Neutrophil (primary cell): ENCODE data around the gene VAMP5.
A peak's percentile ranks its signal among the peaks of the same experiment; 100 is the strongest.

Experiments
- H3K27ac ChIP-seq: fragments of 200-600 bp; sonication (generic); 2 replicates; pipeline ENCODE4 v1.5.1; 2016; ENCODE audit warnings: mild to moderate bottlenecking, moderate library complexity
- H3K27me3 ChIP-seq: fragments of 200-600 bp; sonication (generic); 2 replicates; pipeline ENCODE4 v1.6.0; 2016; ENCODE audit warnings: mild to moderate bottlenecking
- H3K36me3 ChIP-seq: fragments of 200-600 bp; sonication (generic); 2 replicates; pipeline ENCODE4 v1.5.1; 2017
- H3K4me1 ChIP-seq, 2 experiments: fragments of 200-600 bp in 1 of 2; sonication (generic) in 1 of 2; 1 replicate in 1 of 2; 2 replicates in 1 of 2; pipeline versions ENCODE4 v1.5.1 to v1.6.1; 2013 to 2016; ENCODE audit warnings: low read depth in 1 of 2, low read length in 1 of 2, mild to moderate bottlenecking in 1 of 2, moderate library complexity in 1 of 2; ENCODE audit not compliant: control insufficient read depth in 1 of 2, insufficient read depth in 1 of 2
- H3K4me3 ChIP-seq, 2 experiments: fragments of 200-600 bp in 1 of 2; sonication (generic) in 1 of 2; 1 replicate in 1 of 2; 2 replicates in 1 of 2; pipeline ENCODE4 v1.5.1; 2013 to 2016; ENCODE audit warnings: low read depth in 1 of 2, low read length in 1 of 2, mild to moderate bottlenecking in 1 of 2, moderate library complexity in 1 of 2
- H3K9me3 ChIP-seq: fragments of 200-600 bp; sonication (generic); 2 replicates; pipeline ENCODE4 v1.5.1; 2016
- CTCF ChIP-seq: fragments of 200-600 bp; sonication (generic); IDR thresholded peaks from 2 replicates; pipeline ENCODE4 v1.5.1; 2016; ENCODE audit warnings: antibody characterized with exemption

VAMP5 gene

GRCh38 chr2:85595301-85596025, 11.2 kb downstream of the VAMP5 start, which contains the start of gene RNF181:
RNF181 (plus strand) TSS chr2:85595745; CDS start chr2:85595764, 19 bp downstream.
- H3K36me3 ChIP-seq, result peaks cover 39% of the 10 kb centered on the region
- H3K9me3 ChIP-seq, result no peaks in the 10 kb centered on the region
- no peaks in the 10 kb centered on the region for H3K27me3 ChIP-seq
- H3K27ac ChIP-seq, result peak within 1 kb of the TSS; percentile 97
- peaks cover 37 to 44% of the 10 kb centered on the region in 2 experiments for H3K4me1 ChIP-seq
- H3K4me3 ChIP-seq, result peak within 1 kb of the TSS; percentile 93 to 97
- no peak for TF ChIP-seq CTCF

GRCh38 chr2:85596026-85596333, 11.7 kb downstream of the VAMP5 start:
- TF ChIP-seq CTCF, result no peak
- H3K36me3 ChIP-seq, result peaks cover 39% of the 10 kb centered on the region

GRCh38 chr2:85596486-85597143, 12.4 kb downstream of the VAMP5 start:
- TF ChIP-seq CTCF, result no peak
- Histone ChIP-seq H3K4me3 (peak overlapping the region; percentile 93 to 97), H3K9me3 (no peaks in the 10 kb centered on the region), H3K27ac (peak overlapping the region; percentile 97), H3K36me3 (peaks cover 39% of the 10 kb centered on the region), H3K4me1 (peaks cover 27 to 35% of the 10 kb centered on the region in 2 experiments), H3K27me3 (peaks cover 1% of the 10 kb centered on the region)

More at GRCh38 chr2:85596026-85596333, 11.7 kb downstream of the VAMP5 start:
- Histone ChIP-seq H3K9me3 (no peaks in the 10 kb centered on the region), H3K4me3 (peak overlapping the region; percentile 93 to 97), H3K27ac (peak overlapping the region; percentile 97), H3K27me3 (no peaks in the 10 kb centered on the region), H3K4me1 (peaks cover 32 to 39% of the 10 kb centered on the region in 2 experiments)

GRCh38 chr2:85597241-85597640, 13.0 kb downstream of the VAMP5 start:
- Histone ChIP-seq H3K27ac (no peak overlapping the region), H3K36me3 (peaks cover 39% of the 10 kb centered on the region), H3K4me1 (peaks cover 32 to 39% of the 10 kb centered on the region in 2 experiments), H3K27me3 (peaks cover 6% of the 10 kb centered on the region), H3K4me3 (no peak overlapping the region), H3K9me3 (no peaks in the 10 kb centered on the region)
- no peak for TF ChIP-seq CTCF

GRCh38 chr2:85598594-85599340, 14.5 kb downstream of the VAMP5 start:
- Histone ChIP-seq H3K27ac (no peak overlapping the region), H3K4me1 (peaks cover 44 to 54% of the 10 kb centered on the region in 2 experiments), H3K27me3 (peaks cover 14% of the 10 kb centered on the region), H3K36me3 (peaks cover 39% of the 10 kb centered on the region), H3K4me3 (no peak overlapping the region), H3K9me3 (no peaks in the 10 kb centered on the region)
- TF ChIP-seq CTCF, result no peak
